NCI-H1694 (cell line): ENCODE data around the gene STYXL1.

ENCODE experiments used
- DNase-seq: peaks from one replicate; lab custom pipeline; 2025; lab: John Stamatoyannopoulos, UW

Gene STYXL1

GRCh38 chr7:75979759-75980429, 67.9 kb downstream of the STYXL1 start:
- no peak for DNase-seq

- peak; percentile 34 for DNase-seq
Observed at GRCh38 chr7:75977743-75978142, 70.1 kb downstream of the STYXL1 start.

- no peak for DNase-seq
Observed at GRCh38 chr7:75971961-75972763, 75.6 kb downstream of the STYXL1 start.

- no peak for DNase-seq
Observed at GRCh38 chr7:75971309-75971960, 76.4 kb downstream of the STYXL1 start.

GRCh38 chr7:75969704-75970498, 77.9 kb downstream of the STYXL1 start:
- DNase-seq: no peak

- DNase-seq: no peak
Observed at GRCh38 chr7:75969182-75969581, 78.6 kb downstream of the STYXL1 start.

GRCh38 chr7:75968561-75969001, 79.2 kb downstream of the STYXL1 start:
- no peak for DNase-seq

GRCh38 chr7:75968012-75968411, 79.8 kb downstream of the STYXL1 start:
- no peak for DNase-seq

- no peak for DNase-seq
Observed at GRCh38 chr7:75967487-75967997, 80.3 kb downstream of the STYXL1 start.

- DNase-seq: no peak
Observed at GRCh38 chr7:75967055-75967454, 80.7 kb downstream of the STYXL1 start.

GRCh38 chr7:75966190-75966961, 81.4 kb downstream of the STYXL1 start:
- DNase-seq: peak; percentile 47

GRCh38 chr7:75965617-75966016, 82.2 kb downstream of the STYXL1 start:
- no peak for DNase-seq

GRCh38 chr7:75963381-75963995, 84.3 kb downstream of the STYXL1 start:
- DNase-seq: no peak

- no peak for DNase-seq
Observed at GRCh38 chr7:75962607-75963380, 85.0 kb downstream of the STYXL1 start.

- DNase-seq: no peak
Observed at GRCh38 chr7:75961218-75961617, 86.6 kb downstream of the STYXL1 start.

- no peak for DNase-seq
Observed at GRCh38 chr7:75960372-75960771, 87.4 kb downstream of the STYXL1 start.

- no peak for DNase-seq
Observed at GRCh38 chr7:75958802-75959543, 88.8 kb downstream of the STYXL1 start.

GRCh38 chr7:75957021-75957736, 90.6 kb downstream of the STYXL1 start:
- DNase-seq: no peak
